ENCODE measurements around the gene FRS3.
A peak's percentile ranks its signal among the peaks of the same experiment; 100 is the strongest.

FRS3 gene, protein sequence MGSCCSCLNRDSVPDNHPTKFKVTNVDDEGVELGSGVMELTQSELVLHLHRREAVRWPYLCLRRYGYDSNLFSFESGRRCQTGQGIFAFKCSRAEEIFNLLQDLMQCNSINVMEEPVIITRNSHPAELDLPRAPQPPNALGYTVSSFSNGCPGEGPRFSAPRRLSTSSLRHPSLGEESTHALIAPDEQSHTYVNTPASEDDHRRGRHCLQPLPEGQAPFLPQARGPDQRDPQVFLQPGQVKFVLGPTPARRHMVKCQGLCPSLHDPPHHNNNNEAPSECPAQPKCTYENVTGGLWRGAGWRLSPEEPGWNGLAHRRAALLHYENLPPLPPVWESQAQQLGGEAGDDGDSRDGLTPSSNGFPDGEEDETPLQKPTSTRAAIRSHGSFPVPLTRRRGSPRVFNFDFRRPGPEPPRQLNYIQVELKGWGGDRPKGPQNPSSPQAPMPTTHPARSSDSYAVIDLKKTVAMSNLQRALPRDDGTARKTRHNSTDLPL

DNA sequence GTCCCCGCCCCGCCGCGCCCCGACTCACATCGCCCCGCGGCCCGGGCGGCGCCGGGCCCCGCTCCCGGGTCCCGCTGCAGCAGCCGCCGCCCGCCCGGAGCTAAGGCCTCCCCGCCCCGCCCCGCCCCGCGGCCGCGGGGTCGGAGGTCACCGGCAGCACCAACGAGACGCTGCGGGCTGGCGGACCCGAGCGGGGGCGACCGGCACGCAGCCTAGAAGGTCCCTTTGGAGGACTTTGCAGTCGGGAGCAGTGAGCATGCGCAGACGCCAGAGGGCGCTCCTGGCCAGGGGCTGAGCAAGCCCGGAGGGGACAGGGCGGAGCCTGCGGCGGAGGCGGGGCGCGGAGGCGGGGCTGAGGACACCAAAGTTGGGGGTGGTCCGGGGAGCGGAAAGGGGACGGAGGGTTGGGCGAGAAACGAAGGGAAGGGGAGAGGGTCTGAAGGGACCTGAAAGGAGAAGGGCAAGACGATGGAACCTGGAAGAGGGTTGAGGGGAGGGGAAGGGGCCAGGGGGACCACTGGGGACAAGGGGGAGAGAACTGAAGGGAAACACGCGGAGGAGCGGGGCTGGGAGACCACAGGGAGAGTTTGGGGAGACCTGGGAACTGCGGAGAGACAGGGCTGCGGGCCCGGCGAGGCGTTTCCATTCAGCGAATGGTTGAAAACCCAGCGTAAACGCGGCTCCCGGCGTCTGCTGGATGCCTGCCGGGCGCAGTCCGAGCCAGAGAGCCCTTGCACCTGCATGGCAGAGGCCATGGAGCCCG, at the start of gene FRS3:
TSS of gene FRS3 (minus strand) at position 113 of the 763 bp plus-strand sequence. CDS start 2,913 bp downstream, outside the sequence.
- DNase-seq (ENCODE audit: low read depth, low spot score), result peak; percentile 95
- H3K4me3 ChIP-seq (ENCODE audit: low read depth, low read length), result peak within 1 kb of the TSS; percentile 65
- in situ Hi-C loops (cut with HindIII; ENCODE audit: low sequenced_read_pairs), result no loop called here
- TF ChIP-seq CTCF (IDR thresholded peaks at IDR 0.05; ENCODE audit: low read depth, low read length), result peak; percentile 93

GRCh38 chr6:41826343-41827022, 46.8 kb upstream of the FRS3 start:
- no peak for DNase-seq (ENCODE audit: low read depth, low spot score)
- no peak for TF ChIP-seq CTCF (IDR thresholded peaks at IDR 0.05; ENCODE audit: low read depth, low read length)
- no peak overlapping the region for H3K4me3 ChIP-seq (ENCODE audit: low read depth, low read length)
- in situ Hi-C loops (cut with HindIII; ENCODE audit: low sequenced_read_pairs), result no loop called here

DNA sequence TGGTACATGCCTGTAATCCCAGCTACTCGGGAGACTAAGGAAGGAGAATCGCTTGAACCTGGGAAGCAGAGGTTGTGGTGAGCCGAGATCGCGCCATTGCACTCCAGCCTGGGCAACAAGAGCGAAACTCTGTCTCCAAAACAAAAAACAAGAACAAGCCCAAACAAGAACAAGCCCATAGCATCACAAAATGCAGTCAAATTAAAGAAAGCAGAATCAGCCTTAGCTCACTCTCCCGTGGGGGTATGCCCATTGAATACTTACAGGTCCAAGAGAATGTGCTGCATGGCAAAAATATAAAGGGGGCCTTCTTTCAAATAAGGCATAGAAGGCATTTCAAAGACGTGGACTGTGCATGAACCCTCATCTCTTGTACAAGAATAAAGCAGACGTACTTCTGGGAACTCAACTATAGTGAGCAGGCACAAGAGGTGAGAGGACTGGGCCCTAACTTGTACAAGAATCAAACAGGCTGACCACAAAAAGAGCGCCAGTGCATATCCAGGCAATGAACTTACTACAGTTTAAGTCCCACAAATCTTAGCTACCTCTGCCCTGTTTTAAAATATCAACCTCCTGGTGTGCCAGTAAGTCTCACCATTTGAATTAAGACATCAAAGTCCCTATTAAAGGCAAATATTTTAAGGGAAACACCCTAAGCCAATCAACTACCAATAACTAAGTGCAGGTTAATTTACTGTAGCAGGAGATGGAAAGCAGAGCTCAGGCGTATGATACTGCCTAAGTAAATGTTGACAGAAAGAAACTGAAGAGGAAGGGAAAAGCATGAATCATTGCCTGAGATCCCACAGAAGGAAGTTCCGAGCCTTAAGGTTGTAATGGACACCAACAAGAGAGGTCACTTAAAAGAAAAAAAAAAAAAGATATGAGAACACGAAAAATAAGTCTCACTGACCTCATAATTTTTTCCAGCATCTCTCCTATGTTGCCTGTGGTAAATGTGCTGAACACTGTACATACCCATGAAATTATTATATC, 45.2 kb upstream of the FRS3 start:
- DNase-seq (ENCODE audit: low read depth, low spot score), result peak; percentile 74
- no peak for TF ChIP-seq CTCF (IDR thresholded peaks at IDR 0.05; ENCODE audit: low read depth, low read length)
- H3K4me3 ChIP-seq (ENCODE audit: low read depth, low read length), result no peak overlapping the region
- in situ Hi-C loops (cut with HindIII; ENCODE audit: low sequenced_read_pairs), result no loop called here

GRCh38 chr6:41823178-41823577, 43.5 kb upstream of the FRS3 start:
- TF ChIP-seq CTCF (IDR thresholded peaks at IDR 0.05; ENCODE audit: low read depth, low read length), result no peak
- in situ Hi-C loops (cut with HindIII; ENCODE audit: low sequenced_read_pairs), result no loop called here
- H3K4me3 ChIP-seq (ENCODE audit: low read depth, low read length), result no peak overlapping the region
- no peak for DNase-seq (ENCODE audit: low read depth, low spot score)

DNA sequence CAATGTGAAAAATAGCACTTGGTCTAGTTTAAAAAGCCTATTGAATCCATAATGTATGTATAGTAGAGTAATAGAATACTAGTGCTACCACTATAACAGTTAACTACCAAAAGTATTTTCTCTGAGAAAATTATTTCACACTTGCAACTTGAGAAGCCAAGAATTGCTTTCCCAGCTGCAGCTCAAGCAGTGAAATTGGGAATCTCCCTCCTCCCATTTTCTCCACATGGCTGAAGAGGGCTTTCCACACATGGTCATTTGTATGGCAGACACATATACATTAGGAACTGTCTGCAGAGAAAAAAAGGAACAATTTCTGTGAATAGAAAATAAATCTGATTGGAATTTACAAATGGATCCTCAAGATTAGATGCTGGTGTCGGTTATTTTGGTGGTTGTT, 42.3 kb upstream of the FRS3 start:
- no peak overlapping the region for H3K4me3 ChIP-seq (ENCODE audit: low read depth, low read length)
- in situ Hi-C loops (cut with HindIII; ENCODE audit: low sequenced_read_pairs), result no loop called here
- no peak for TF ChIP-seq CTCF (IDR thresholded peaks at IDR 0.05; ENCODE audit: low read depth, low read length)
- no peak for DNase-seq (ENCODE audit: low read depth, low spot score)
